ENCODE results near the gene CCNG2.

DNA sequence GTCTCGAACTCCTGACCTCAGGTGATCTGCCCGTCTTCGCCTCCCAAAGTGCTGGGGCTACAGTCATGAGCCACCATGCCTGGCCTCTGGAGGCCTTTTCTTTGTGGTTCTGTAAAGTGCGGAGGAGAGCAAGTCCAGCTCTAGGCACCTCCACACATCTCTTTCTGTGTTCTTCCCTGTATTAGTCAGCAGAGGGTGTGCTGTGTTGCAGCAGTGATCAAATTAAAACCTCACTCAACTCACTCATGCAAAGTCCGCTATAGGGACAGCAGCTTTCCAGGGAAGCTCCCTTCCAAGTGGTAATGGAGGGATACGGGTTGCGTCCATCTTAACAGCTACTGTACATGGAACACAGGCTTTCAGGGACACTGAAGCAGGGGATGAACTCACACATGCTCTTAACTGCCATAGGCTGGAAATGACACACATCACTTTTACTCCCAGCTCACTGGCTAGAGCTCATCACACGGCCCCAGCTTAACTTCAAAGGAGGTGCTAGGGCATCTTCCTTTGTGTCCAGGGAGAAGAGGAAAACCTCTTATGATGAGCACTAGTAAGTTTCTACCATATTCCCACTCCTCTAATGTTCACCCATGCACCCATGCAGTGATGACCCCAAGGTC is 36.0 kb upstream of the CCNG2 start:
- no peak for TF ChIP-seq POLR2AphosphoS5 (IDR thresholded peaks at IDR 0.05; ENCODE audit: low read depth, low read length)
- no peak for TF ChIP-seq POLR2A (IDR thresholded peaks at IDR 0.05; ENCODE audit: low read depth, low read length)
- no peak for TF ChIP-seq TAF1 (IDR thresholded peaks at IDR 0.05; ENCODE audit: low read depth, low read length)
- TF ChIP-seq SPI1 (IDR thresholded peaks at IDR 0.05; ENCODE audit: low read depth, low read length), result no peak
- TF ChIP-seq POU2F2 (IDR thresholded peaks at IDR 0.05; ENCODE audit: low read depth, low read length), result no peak

Data from GM12891 (cell line).